Stimulated activated CD8-positive, alpha-beta memory T cell treated with anti-CD3 and anti-CD28 coated beads, Interleukin-15, amount 100 ng/mL, for 1 hour (primary cell): Measurements from ENCODE around the gene ITGA1.
"Not testable (repeated sequence)": the region's sequence is repeated elsewhere in the genome, so short reads cannot be mapped to it uniquely, and the experiment has no call there.

Source experiments
- DNase-seq: peaks from one replicate; pipeline ENCODE4 v3.0.0-alpha.2; 2020; ENCODE audit warnings: low read depth

Gene ITGA1

GRCh38 chr5:52801329-52801728, 13.6 kb downstream of the ITGA1 start:
- DNase-seq, result no peak

GRCh38 chr5:52802272-52802973, 14.7 kb downstream of the ITGA1 start:
- DNase-seq, result no peak

DNA sequence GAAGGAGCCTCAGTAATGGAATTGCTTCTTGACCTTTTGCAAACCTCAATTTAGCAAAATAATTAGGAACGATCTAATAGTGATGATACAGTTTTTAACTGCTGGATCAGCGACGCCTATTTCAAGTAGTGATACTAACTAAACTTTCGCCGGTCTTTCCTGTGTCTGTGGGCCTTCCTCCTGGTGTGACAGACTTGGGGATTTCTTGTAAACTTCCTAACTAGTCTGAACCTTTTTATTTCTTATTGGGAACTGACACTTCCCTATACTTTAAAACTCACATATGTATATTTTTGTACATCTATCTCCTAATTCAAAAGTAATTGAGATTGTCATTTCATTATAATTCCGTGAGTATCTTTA, 15.2 kb downstream of the ITGA1 start:
- DNase-seq, result no peak

DNA sequence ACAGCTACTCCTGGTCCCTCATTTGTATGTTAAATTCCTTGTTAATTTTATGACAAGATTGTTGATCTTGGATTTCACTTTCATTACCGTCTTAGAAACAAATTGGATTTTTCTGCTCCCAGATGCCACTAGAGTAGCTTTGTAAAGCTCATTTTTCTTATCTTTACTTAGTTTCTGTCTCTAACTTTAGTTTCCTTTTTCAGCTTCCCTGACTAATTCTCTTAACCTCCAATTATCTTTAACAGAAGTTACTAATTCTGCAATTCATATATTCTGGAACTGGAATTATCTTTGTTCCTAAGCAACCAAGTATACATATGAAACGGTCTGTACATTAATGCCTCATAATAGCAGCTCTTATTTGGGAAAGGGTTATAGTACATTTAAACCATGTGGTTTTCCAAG, 16.7 kb downstream of the ITGA1 start:
- no peak for DNase-seq

DNA sequence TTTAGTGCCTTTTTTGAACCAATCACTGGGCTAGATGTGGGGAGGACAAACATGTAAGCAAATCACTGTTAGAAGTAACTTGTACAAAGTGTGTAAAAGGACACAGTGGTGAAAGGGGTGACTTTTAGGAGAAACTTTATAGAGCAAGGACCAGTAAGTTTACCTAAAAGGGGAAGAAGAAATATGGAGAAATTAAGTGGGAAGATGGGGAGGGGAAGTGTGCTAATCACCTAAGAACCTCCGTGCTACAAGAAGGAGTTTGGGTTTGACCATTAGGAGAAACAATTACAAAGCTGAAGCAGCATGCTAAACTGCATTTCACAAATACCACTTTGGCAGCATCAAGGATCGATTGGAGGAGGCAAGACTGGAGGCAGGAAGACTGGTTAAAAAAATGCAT, 17.3 kb downstream of the ITGA1 start:
- DNase-seq, result no peak

DNA sequence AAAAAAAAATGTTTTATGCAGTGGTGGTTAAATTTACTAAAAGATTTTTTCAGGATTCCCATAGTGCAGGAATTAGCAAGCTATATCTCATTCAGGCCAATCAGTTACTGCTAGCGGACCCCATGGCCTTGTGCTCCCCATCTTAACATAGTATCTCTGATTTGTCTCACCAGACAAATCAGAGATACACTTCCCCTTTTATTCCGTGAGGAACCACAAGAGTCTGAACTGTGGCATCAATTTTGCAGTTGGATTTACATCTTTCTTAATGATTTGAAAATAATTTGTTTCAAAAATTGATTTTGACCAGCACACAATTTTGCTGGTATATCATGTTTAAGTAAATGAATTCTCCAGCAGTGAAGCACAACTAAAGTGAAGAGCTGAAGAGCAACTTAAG, 17.9 kb downstream of the ITGA1 start:
- no peak for DNase-seq

- no peak for DNase-seq
Observed at GRCh38 chr5:52807037-52807436, 19.3 kb downstream of the ITGA1 start.

DNA sequence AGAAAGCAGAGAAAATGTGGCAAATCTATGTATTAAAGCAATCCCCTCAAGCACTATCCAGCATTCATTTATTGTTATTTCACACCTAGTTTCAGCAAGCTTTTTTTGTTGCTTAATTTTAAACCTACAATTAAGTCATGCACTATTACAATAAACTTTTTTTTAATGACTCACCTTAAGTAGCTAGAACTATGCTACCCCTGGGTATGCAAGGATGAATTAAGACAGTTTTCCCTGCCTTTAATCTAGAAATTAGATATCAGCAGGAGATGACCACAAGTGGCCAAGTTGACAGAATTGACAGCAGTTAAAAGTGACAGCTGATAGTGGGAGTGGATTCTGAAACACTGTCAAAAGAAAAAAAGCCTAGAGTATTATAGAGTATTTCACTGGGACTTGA, 20.0 kb downstream of the ITGA1 start:
- no peak for DNase-seq

GRCh38 chr5:52808316-52808901, 20.7 kb downstream of the ITGA1 start:
- no peak for DNase-seq

DNA sequence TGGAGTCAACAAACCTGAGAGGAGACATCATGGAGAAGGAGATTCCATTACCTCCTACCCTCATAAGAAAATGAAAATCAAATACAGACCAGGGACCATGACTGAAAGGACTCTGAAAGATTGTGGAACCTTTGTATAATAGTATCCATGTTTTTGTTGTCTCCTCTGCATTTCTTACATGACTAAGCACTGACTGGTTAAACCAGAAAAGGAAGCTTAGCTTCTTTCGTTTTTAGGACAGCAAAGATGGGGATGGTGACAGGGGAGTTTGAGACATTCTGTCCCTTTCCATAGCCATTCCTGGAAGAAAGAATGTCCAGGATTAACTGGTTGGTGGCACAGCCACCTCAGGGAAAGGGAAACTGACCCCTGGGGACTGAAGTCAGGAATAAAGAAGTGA, 22.2 kb downstream of the ITGA1 start:
- DNase-seq, result no peak

- DNase-seq, result no peak
Observed at GRCh38 chr5:52810426-52810825, 22.7 kb downstream of the ITGA1 start.

- no peak for DNase-seq
Observed at GRCh38 chr5:52811067-52811749, 23.5 kb downstream of the ITGA1 start.

GRCh38 chr5:52814352-52815148, 26.8 kb downstream of the ITGA1 start:
- DNase-seq, result no peak

- DNase-seq, result no peak
Observed at GRCh38 chr5:52817818-52818217, 30.1 kb downstream of the ITGA1 start.

DNA sequence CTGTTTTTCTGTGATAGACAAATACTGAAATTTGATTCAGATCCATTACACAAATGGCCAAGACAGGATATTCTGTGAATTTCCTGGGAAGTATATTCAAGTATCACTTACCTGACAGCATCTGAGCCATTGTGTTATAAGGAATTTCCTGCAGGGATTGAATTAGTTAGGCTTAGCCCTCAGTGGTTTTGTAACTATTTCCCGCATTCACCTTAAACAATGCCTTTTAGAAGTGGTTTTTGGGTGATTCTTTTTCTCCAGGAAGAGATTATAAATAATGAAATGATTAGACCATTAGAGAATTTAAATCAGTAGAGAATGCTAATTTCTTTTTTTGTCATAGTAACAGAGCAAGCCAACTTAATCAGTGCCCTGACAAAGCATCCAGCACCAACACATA, 30.6 kb downstream of the ITGA1 start:
- no peak for DNase-seq

DNA sequence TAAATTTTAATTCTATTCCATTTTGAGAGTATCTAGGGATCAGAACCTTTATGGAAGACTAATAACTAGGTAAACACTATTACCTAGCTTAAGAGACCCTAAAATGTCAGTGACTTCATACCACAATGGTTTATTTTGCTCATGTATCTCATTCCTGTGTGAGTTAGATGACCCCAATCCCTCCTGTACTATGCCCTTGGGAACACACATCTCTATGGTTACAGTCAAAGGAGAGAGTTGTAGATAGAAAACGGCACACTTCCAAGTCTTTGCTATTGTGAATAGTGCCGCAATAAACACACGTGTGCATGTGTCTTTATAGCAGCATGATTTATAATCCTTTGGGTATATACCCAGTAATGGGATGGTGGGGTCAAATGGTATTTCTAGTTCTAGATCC, 31.1 kb downstream of the ITGA1 start:
- not testable (repeated sequence) for DNase-seq

GRCh38 chr5:52821901-52822300, 34.2 kb downstream of the ITGA1 start:
- no peak for DNase-seq

GRCh38 chr5:52822437-52822836, 34.7 kb downstream of the ITGA1 start:
- no peak for DNase-seq

DNA sequence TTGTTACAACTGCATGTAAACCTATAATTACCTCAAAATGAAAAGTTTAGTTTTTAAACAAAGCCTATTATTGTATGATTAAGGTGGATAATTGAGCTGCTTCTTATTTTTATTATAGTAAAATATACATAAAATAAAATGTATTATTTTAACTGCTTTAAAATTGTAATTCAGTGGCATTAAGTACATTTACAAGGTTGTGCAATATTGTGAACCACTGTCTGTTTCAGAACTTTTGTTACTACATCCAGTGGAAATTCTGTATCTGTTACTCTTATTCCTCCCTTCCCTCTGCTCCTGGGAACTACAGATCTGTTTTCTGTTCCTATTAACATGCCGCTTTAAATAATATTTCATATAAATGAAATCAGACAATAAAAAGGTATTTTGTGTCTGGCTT, 37.1 kb downstream of the ITGA1 start:
- no peak for DNase-seq

- DNase-seq, result no peak
Observed at GRCh38 chr5:52825826-52826225, 38.1 kb downstream of the ITGA1 start.

DNA sequence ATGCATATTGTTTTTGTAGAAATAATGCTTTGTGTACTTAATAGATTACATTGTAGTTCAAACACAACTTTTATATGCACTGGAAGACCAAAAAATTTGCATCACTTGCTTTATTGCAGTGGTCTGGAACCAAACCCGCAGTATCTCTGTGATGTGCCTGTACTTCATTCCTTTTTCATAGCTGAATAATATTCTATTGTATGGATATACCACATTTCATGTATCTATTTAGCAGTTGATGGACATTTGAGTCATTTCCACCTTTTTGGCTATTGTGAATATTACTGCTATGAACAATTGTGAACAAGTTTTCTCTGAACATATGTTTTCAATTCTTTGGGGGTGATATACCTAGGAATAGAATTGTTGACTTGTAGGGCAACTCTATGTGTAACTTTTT, 40.1 kb downstream of the ITGA1 start:
- DNase-seq, result no peak

- DNase-seq, result no peak
Observed at GRCh38 chr5:52829664-52830063, 41.9 kb downstream of the ITGA1 start.

DNA sequence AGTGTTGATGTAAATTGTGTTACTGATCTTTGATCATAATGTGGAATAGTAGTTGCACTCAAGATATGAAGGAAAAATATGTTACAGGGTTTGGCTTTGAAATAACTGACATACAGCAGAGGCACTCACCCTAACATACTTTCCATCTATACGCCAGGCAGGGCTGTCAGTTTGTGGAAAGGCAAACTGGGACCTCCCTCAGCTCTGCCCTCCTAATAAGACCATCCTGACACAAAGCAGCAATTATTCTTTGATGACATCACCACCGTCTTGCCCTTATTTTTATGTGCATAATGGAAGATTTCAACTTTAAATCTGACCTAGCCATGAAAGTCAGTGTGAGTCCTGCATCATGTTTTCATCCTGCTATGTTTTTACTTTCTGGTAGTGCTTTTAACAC, 42.9 kb downstream of the ITGA1 start:
- DNase-seq, result no peak
